Measurements from ENCODE around the gene IVNS1ABP.
"Not testable (repeated sequence)": the region's sequence is repeated elsewhere in the genome, so short reads cannot be mapped to it uniquely, and the experiment has no call there.

Gene IVNS1ABP

DNA sequence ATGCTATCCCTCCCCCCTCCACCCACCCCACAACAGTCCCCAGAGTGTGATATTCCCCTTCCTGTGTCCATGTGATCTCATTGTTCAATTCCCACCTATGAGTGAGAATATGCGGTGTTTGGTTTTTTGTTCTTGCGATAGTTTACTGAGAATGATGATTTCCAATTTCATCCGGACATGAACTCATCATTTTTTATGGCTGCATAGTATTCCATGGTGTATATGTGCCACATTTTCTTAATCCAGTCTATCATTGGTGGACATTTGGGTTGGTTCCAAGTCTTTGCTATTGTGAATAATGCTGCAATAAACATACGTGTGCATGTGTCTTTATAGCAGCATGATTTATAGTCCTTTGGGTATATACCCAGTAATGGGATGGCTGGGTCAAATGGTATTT, 65.1 kb downstream of the IVNS1ABP start:
- DNase-seq: not testable (repeated sequence)

- DNase-seq: no peak
Measured at GRCh38 chr1:185250063-185250462, 67.0 kb downstream of the IVNS1ABP start.

- DNase-seq: no peak
Measured at GRCh38 chr1:185249563-185249962, 67.5 kb downstream of the IVNS1ABP start.
